CD4-positive, alpha-beta memory T cell (primary cell): ENCODE measurements around the gene FN3KRP. TPM values are rescaled to one million over a fixed set of nuclear protein-coding genes. Genes with fewer than 3 reads are reported as not detected.
A peak's percentile ranks its signal among the peaks of the same experiment; 100 is the strongest.
"Not testable (repeated sequence)": the region's sequence is repeated elsewhere in the genome, so short reads cannot be mapped to it uniquely, and the experiment has no call there.

ENCODE experiments used
- CTCF ChIA-PET: fragments of 350-600 bp; sonication (Branson Sonifier 250); formaldehyde crosslinking; loops from one replicate; lab custom pipeline; 2021; ENCODE audit warnings: inconsistent platforms; ENCODE audit not compliant: partially characterized antibody; lab: Charles Lee
- POLR2A ChIA-PET: fragments of 350-600 bp; sonication (Branson Sonifier 250); formaldehyde crosslinking; loops from one replicate; lab custom pipeline; 2021; ENCODE audit not compliant: partially characterized antibody; lab: Charles Lee
- DNase-seq, 5 donors: peaks; one replicate each; pipeline versions ENCODE4 v3.0.0 to v3.0.0-alpha.2; 2020 to 2022; ENCODE audit warnings: mixed read lengths in 1 of 5
- H3K27ac ChIP-seq: one replicate; pipeline ENCODE4 v1.7.0; 2013; ENCODE audit warnings: low read depth, low read length
- H3K27me3 ChIP-seq: 2 replicates; pipeline ENCODE4 v1.7.0; 2013; ENCODE audit warnings: mild to moderate bottlenecking, low read length, moderate library complexity; ENCODE audit not compliant: insufficient read depth
- H3K36me3 ChIP-seq: 2 replicates; pipeline ENCODE4 v1.7.0; 2013; ENCODE audit warnings: mild to moderate bottlenecking, low read length, moderate library complexity; ENCODE audit not compliant: insufficient read depth
- H3K4me1 ChIP-seq: 2 replicates; pipeline ENCODE4 v1.7.0; 2013; ENCODE audit warnings: mild to moderate bottlenecking, low read length, moderate library complexity; ENCODE audit not compliant: insufficient read depth
- H3K4me3 ChIP-seq, 2 donors: one replicate each; pipeline ENCODE4 v1.7.0; 2013; ENCODE audit warnings: low read length in 2 of 2, mild to moderate bottlenecking in 1 of 2
- H3K9me3 ChIP-seq, 2 donors: one replicate each; pipeline ENCODE4 v1.7.0; 2013; ENCODE audit warnings: low read length in 2 of 2, control low read depth in 1 of 2; ENCODE audit not compliant: control insufficient read depth in 1 of 2
- H3K27ac Mint-ChIP-seq, 7 donors: one replicate each; pipeline ENCODE4 v1.8.0; 2020 to 2021; ENCODE audit warnings: mixed read lengths in 7 of 7, mild to moderate bottlenecking in 6 of 7, inconsistent platforms in 3 of 7, moderate library complexity in 3 of 7
- H3K27me3 Mint-ChIP-seq, 2 donors: one replicate each; pipeline ENCODE4 v1.8.0; 2020 to 2021; ENCODE audit warnings: mixed read lengths in 2 of 2
- H3K36me3 Mint-ChIP-seq, 2 donors: one replicate each; pipeline ENCODE4 v1.8.0; 2020 to 2021; ENCODE audit warnings: mixed read lengths in 2 of 2, inconsistent platforms in 1 of 2, mild to moderate bottlenecking in 1 of 2
- H3K4me1 Mint-ChIP-seq, 4 donors: one replicate each; pipeline ENCODE4 v1.8.0; 2020 to 2021; ENCODE audit warnings: mixed read lengths in 4 of 4, mild to moderate bottlenecking in 1 of 4
- H3K4me3 Mint-ChIP-seq, 8 donors: one replicate each; pipeline ENCODE4 v1.8.0; 2020 to 2021; ENCODE audit warnings: mixed read lengths in 8 of 8, mild to moderate bottlenecking in 7 of 8, moderate library complexity in 6 of 8, inconsistent platforms in 3 of 8
- H3K9me3 Mint-ChIP-seq, 8 donors: one replicate each; pipeline ENCODE4 v1.8.0; 2020 to 2021; ENCODE audit warnings: mixed read lengths in 8 of 8, mild to moderate bottlenecking in 5 of 8, inconsistent platforms in 3 of 8, moderate library complexity in 1 of 8
- intact Hi-C: fragments of 100-400 bp; cut with micrococcal nuclease; formaldehyde crosslinking; loops from one replicate; pipeline ENCODE4 v1.15.1; 2023
- polyA plus RNA-seq, 2 donors: library from polyadenylated mRNA; unstranded; fragments of 300-500 nt; fragmentation: Illumina TruSeq; gene quantifications; one replicate each; pipeline ENCODE4 v1.2.3, GENCODE V29; 2021
- total RNA-seq, 2 experiments: library from RNA; stranded (reverse); gene quantifications; one replicate each; pipeline ENCODE4 v1.2.3, GENCODE V29; 2021

The FN3KRP gene
- total and polyA plus RNA-seq, 4 experiments from 2014 or later: 24.6 to 65.2 (median 37.1) TPM

DNA sequence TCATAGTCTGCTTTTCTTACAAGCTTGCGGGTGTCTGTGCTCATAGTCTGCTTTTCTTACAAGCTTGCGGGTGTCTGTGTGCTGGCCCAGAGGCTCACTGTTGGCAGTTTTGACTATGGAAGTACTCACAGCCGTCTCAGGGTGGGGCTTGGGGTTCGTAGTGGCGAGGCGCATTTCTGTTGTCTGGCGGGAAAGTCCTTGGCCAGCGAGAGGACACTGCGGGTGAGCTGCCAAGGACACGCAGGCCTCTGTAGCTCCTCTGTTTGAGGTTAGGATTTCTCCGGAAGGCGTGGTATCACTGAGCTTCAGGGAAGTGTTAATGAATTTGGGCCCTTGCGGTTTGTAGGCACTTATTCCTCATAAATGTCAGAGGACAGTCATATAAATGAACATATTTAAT is 48.9 kb downstream of the FN3KRP start:
- Histone ChIP-seq H3K4me1 (no peaks in the 10 kb centered on the region), H3K27ac (no peak overlapping the region), H3K9me3 (no peaks in the 10 kb centered on the region), H3K36me3 (peaks cover 24% of the 10 kb centered on the region), H3K27me3 (no peaks in the 10 kb centered on the region), H3K4me3 (no peak overlapping the region)
- Mint-ChIP-seq H3K36me3 (peaks cover 46 to 50% of the 10 kb centered on the region in 2 donors), H3K4me1 (peaks cover 0 to 13% (median 10%) of the 10 kb centered on the region in 4 donors), H3K27ac (peak overlapping the region in 2 of 7 donors; percentile 27 to 81), H3K27me3 (no peaks in the 10 kb centered on the region), H3K4me3 (no peak overlapping the region), H3K9me3 (no peaks in the 10 kb centered on the region)
- ChIA-PET POLR2A (no interaction called here), CTCF (no interaction called here)
- no peak for DNase-seq
- intact Hi-C loops: no loop called here

DNA sequence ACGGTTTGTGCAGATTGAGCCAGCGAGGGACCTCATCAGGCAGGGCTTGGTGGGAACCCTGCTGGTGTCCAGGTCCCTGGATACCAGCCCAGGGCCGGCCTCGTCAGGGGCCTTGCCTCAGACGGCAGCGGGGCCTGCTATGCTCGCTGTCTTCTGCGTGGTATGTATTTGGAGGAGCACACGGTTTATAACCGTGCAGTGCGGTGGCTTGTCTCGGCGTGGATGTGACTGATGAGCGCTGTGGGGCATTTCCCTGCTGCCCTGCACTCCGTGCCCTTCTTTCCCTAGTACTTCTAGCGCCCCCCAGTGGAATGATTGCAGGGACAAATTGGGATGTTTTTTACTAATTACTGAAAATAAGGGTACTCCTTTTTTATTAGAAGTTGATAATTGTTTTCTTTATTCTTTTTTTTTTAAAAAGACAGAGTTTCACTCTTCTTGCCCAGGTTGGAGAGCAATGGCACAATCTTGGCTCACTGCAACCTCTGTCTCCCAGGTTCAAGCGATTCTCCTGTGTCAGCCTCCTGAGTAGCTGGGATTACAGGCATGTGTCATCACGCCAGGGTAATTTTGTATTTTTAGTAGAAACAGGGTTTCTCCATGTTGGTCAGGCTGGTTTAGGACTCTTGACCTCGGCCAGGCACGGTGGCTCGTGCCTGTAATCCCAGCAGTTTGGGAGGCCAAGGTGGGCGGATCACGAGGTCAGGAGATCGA is 50.7 kb downstream of the FN3KRP start:
- intact Hi-C loops: no loop called here
- POLR2A ChIA-PET: no interaction called here
- no peaks in the 10 kb centered on the region for H3K9me3 ChIP-seq
- H3K36me3 ChIP-seq: peaks cover 24% of the 10 kb centered on the region
- H3K27me3 ChIP-seq: no peaks in the 10 kb centered on the region
- H3K4me3 Mint-ChIP-seq: no peak overlapping the region
- peaks cover 0 to 13% (median 10%) of the 10 kb centered on the region in 4 donors for H3K4me1 Mint-ChIP-seq
- CTCF ChIA-PET: no interaction called here
- H3K4me1 ChIP-seq: no peaks in the 10 kb centered on the region
- no peaks in the 10 kb centered on the region for H3K9me3 Mint-ChIP-seq
- DNase-seq: peak in 4 of 5 donors; percentile 16 to 26 (median 17)
- no peaks in the 10 kb centered on the region for H3K27me3 Mint-ChIP-seq
- H3K27ac ChIP-seq: no peak overlapping the region
- no peak overlapping the region for H3K27ac Mint-ChIP-seq
- H3K36me3 Mint-ChIP-seq: peaks cover 45 to 50% of the 10 kb centered on the region in 2 donors
- no peak overlapping the region for H3K4me3 ChIP-seq

DNA sequence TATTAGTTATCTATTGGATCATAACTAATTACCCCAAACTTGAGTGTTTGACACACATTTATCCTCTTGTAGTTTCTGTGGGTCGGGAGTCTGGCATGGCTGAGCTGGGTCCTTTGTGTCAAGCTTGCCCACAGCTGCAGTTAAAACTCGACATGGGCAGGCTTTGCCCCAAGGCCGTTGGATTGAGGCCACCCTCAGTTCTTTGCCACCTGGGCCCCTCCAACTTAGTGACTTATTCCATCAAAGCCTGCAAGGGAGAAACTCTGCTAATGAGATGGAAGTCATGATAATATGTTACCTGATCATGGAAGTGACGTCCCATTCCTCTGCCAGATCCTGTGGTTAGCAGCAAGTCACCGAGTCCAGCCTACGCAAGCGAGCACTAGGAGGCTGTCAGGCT is 52.5 kb downstream of the FN3KRP start:
- no peak overlapping the region for H3K4me3 ChIP-seq
- Mint-ChIP-seq H3K9me3 (no peaks in the 10 kb centered on the region), H3K4me1 (peaks cover 0 to 11% (median 9%) of the 10 kb centered on the region in 4 donors), H3K4me3 (no peak overlapping the region), H3K27me3 (no peaks in the 10 kb centered on the region), H3K27ac (no peak overlapping the region), H3K36me3 (peaks cover 46 to 50% of the 10 kb centered on the region in 2 donors)
- ChIA-PET POLR2A (interaction anchor here (1.0 kb wide), 1 partner anchor 148 kb away, joined by 3 read pairs; no protein-coding TSS in a partner anchor), CTCF (interaction anchor here (0.7 kb wide), 1 partner anchor 13 kb away, joined by 4 read pairs; no protein-coding TSS in a partner anchor)
- DNase-seq: no peak
- no peak overlapping the region for H3K27ac ChIP-seq
- peaks cover 31% of the 10 kb centered on the region for H3K36me3 ChIP-seq
- H3K4me1 ChIP-seq: no peaks in the 10 kb centered on the region
- intact Hi-C loops: no loop called here
- H3K9me3 ChIP-seq: no peaks in the 10 kb centered on the region
- no peaks in the 10 kb centered on the region for H3K27me3 ChIP-seq

DNA sequence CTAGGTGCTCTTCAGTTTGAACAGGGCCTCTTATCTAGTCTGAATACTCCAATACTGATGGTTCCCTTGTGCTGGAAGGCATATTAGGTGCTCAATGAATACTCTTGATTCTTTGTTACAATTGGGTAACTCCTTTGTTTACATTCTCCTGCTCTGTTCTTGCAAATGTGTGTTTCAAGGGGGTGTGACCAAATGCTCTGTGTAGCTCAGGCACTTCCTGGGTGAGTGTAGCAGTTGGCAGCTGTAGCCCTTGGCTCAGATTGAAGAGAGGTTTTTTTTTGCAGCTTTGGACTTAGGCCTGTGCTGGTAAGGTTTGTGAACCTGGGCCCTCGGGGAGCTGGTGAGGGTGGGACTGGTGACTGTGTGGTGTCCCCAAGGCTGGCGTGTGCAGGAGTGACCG is 55.5 kb downstream of the FN3KRP start:
- intact Hi-C loops: loop anchor here (10.0 kb wide), 1 partner anchor 417 kb away; the partner anchor contains the start of gene TEX19
- H3K9me3 Mint-ChIP-seq: peaks cover 0 to under 1% (median 0%) of the 10 kb centered on the region in 8 donors
- H3K36me3 ChIP-seq: peaks cover 25% of the 10 kb centered on the region
- ChIA-PET CTCF (interaction anchor here (1.7 kb wide), 1 partner anchor 10 kb away, joined by 5 read pairs; no protein-coding TSS in a partner anchor), POLR2A (no interaction called here)
- no peaks in the 10 kb centered on the region for H3K27me3 ChIP-seq
- DNase-seq: no peak
- no peaks in the 10 kb centered on the region for H3K27me3 Mint-ChIP-seq
- H3K9me3 ChIP-seq: no peaks in the 10 kb centered on the region
- H3K4me3 ChIP-seq: no peak overlapping the region
- H3K27ac Mint-ChIP-seq: no peak overlapping the region
- no peak overlapping the region for H3K4me3 Mint-ChIP-seq
- H3K36me3 Mint-ChIP-seq: peaks cover 35 to 36% of the 10 kb centered on the region in 2 donors
- H3K4me1 Mint-ChIP-seq: peaks cover 6 to 13% (median 11%) of the 10 kb centered on the region in 4 donors
- no peak overlapping the region for H3K27ac ChIP-seq
- H3K4me1 ChIP-seq: peaks cover 9% of the 10 kb centered on the region

DNA sequence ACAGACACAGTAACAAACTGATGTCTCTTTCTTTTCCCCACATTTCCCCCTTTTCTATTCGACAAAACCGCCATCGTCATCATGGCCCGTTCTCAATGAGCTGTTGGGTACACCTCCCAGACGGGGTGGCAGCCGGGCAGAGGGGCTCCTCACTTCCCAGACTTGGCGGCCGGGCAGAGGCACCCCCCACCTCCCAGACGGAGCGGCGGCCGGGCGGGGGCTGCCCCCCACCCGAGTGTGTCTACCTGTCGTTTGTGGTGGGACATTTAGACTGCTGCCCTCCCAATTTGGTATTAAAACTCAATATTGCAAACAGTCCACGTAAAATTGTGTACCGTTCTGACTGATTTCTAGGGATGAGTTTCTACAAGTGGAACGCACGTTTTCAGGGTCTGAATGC is 58.0 kb downstream of the FN3KRP start:
- POLR2A ChIA-PET: not testable (repeated sequence)

DNA sequence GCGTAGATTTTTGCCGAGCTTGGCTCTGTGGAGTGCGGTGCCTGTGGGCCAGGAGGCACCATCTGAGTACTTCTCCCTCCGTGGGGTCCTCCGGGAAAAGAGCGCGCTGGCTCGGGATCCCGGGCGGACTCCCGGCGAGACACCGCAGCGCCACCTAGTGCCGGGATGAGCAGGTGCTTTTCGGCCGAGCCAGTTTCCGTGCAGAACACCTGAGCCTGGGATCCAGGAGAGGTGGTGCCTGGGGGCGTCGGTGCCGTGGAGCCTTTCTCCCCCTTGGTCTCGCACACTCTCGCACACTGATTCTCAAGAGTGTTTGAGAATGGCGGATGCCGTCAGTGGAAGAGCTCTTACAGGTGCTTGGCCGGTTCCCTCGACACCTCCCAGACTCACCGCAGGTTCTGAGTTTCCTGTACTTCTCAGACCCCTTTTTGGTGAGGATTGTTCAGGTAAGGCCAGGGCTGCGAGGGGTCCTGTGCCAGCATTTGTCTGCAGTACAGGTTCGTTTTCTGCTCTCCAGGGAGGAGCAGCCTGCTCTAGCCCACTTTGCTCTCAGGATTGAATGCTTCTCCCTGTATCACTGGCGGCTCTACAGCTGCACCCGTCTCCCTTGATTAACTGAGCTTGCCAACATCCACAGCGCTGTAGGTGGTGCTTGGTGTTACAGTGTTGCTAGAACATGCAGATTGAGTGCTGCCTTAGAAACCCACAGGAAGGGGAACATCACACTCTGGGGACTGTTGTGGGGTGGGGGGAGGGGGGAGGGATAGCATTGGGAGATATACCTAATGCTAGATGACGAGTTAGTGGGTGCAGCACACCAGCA is 58.7 kb downstream of the FN3KRP start:
- no peaks in the 10 kb centered on the region for H3K27me3 ChIP-seq
- Mint-ChIP-seq H3K27ac (peak overlapping the region in 2 of 7 donors; percentile 41 to 77), H3K27me3 (no peaks in the 10 kb centered on the region), H3K4me1 (peaks cover 6 to 11% (median 11%) of the 10 kb centered on the region in 4 donors), H3K36me3 (peaks cover 17 to 19% of the 10 kb centered on the region in 2 donors), H3K4me3 (peak overlapping the region in 2 of 8 donors; percentile 29 to 69), H3K9me3 (peaks cover 0 to 1% (median 0%) of the 10 kb centered on the region in 8 donors)
- intact Hi-C loops: loop anchor here (2.0 to 10.0 kb wide), 2 partner anchors 106 to 420 kb away; partner anchors contain the start of gene TEX19
- CTCF ChIA-PET: interaction anchor here (0.8 to 1.3 kb wide), 6 partner anchors 12 to 426 kb away, joined by 3 to 6 read pairs (median 4); no protein-coding TSS in a partner anchor
- no peak overlapping the region for H3K4me3 ChIP-seq
- peaks cover 9% of the 10 kb centered on the region for H3K4me1 ChIP-seq
- POLR2A ChIA-PET: no interaction called here
- peak in 1 of 5 donors; percentile 31 for DNase-seq
- H3K36me3 ChIP-seq: peaks cover 10% of the 10 kb centered on the region
- H3K27ac ChIP-seq: no peak overlapping the region
- H3K9me3 ChIP-seq: no peaks in the 10 kb centered on the region

More for the DNA sequence above, 58.0 kb downstream of the FN3KRP start:
- intact Hi-C loops: loop anchor here (2.0 to 10.0 kb wide), 2 partner anchors 106 to 420 kb away; partner anchors contain the start of gene TEX19
- DNase-seq, H3K27me3 Mint-ChIP-seq, H3K27ac Mint-ChIP-seq, H3K9me3 Mint-ChIP-seq, H3K4me3 ChIP-seq, H3K27me3 ChIP-seq, H3K4me1 ChIP-seq, H3K27ac ChIP-seq, H3K9me3 ChIP-seq: not testable (repeated sequence)
- peaks cover 6 to 11% (median 11%) of the 10 kb centered on the region in 4 donors for H3K4me1 Mint-ChIP-seq
- H3K36me3 ChIP-seq: peaks cover 16% of the 10 kb centered on the region
- peaks cover 22 to 23% of the 10 kb centered on the region in 2 donors for H3K36me3 Mint-ChIP-seq
- H3K4me3 Mint-ChIP-seq: peak overlapping the region in 1 of 8 donors; percentile 29
- CTCF ChIA-PET: interaction anchor here (0.9 to 1.3 kb wide), 5 partner anchors 15 to 427 kb away, joined by 3 to 5 read pairs (median 3); no protein-coding TSS in a partner anchor
